Right lobe of liver (tissue), 4 donors: ENCODE results near the gene APBA3.

ENCODE experiments used
- POLR2A ChIP-seq: fragments of 450-650 bp; IDR thresholded peaks from one replicate; pipeline ENCODE4 v1.6.1; 2017; ENCODE audit warnings: antibody characterized with exemption, mild to moderate bottlenecking
- TF ChIP-seq, protein P1 (sequence below), 4 donors: fragments of 200-600 bp in 3 of 4; fragments of 450-650 bp in 1 of 4; IDR thresholded peaks; one replicate each; pipeline versions ENCODE4 v1.5.1 to v1.8.0; 2016 to 2022; ENCODE audit warnings: antibody characterized with exemption in 4 of 4, mild to moderate bottlenecking in 2 of 4
- donor health status: DM: no; HTN: no; CAD: no.
- donor health status: DM: no; HTN: no; CAD: no.
- donor health status: DM: no; HTN: yes; CAD: no.

DNA sequence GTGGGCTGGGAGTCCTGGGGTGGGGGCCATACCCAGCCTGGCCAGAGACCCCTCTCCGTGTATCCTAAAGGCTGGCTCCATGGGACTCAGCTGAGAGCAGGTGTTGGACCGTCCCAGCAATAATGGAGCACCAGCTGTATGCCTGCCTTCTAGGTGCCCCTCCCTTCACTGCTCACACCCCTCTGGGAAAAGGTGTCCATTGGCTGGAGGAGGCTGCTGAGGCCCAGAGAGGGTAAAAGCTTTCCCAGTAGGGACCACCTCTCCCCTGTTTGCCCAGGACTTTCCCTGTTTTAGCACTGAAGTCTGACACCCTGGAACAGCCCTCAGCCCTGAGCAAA is 13.9 kb upstream of the APBA3 start:
- TF ChIP-seq, protein P1, sequence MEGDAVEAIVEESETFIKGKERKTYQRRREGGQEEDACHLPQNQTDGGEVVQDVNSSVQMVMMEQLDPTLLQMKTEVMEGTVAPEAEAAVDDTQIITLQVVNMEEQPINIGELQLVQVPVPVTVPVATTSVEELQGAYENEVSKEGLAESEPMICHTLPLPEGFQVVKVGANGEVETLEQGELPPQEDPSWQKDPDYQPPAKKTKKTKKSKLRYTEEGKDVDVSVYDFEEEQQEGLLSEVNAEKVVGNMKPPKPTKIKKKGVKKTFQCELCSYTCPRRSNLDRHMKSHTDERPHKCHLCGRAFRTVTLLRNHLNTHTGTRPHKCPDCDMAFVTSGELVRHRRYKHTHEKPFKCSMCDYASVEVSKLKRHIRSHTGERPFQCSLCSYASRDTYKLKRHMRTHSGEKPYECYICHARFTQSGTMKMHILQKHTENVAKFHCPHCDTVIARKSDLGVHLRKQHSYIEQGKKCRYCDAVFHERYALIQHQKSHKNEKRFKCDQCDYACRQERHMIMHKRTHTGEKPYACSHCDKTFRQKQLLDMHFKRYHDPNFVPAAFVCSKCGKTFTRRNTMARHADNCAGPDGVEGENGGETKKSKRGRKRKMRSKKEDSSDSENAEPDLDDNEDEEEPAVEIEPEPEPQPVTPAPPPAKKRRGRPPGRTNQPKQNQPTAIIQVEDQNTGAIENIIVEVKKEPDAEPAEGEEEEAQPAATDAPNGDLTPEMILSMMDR (IDR thresholded peaks at IDR 0.05) = no peak
- no peak for TF ChIP-seq POLR2A
